SK-N-SH treated with all-trans-retinoic acid at 6 μM for 48 hours (cell line): ENCODE data around the gene PDIA3.

Source experiments
- ATAC-seq: fragments of 200-7000 bp; cut with Tn5 transposase; 3 replicates; pipeline ENCODE4 v1.9.1; 2020; ENCODE audit warnings: mild to moderate bottlenecking, moderate library complexity
- CREB5 ChIP-seq: fragments of 250-450 bp; sonication (Bioruptor Pico); IDR thresholded peaks from 2 replicates; pipeline ENCODE4 v1.5.1; 2020; ENCODE audit warnings: low read depth, mild to moderate bottlenecking, moderate library complexity
- CSDC2 ChIP-seq: fragments of 250-450 bp; sonication (Bioruptor Pico); IDR thresholded peaks from 2 replicates; pipeline ENCODE4 v1.5.0; 2020; ENCODE audit warnings: mild to moderate bottlenecking, moderate library complexity
- CSRNP3 ChIP-seq: fragments of 250-450 bp; sonication (Bioruptor Pico); IDR thresholded peaks from 2 replicates; pipeline ENCODE4 v1.5.1; 2021; ENCODE audit warnings: mild to moderate bottlenecking, moderate library complexity
- ESRRG ChIP-seq: fragments of 250-450 bp; sonication (Bioruptor Pico); IDR thresholded peaks from 2 replicates; pipeline ENCODE4 v1.6.1; 2021; ENCODE audit warnings: mild to moderate bottlenecking
- GLIS3 ChIP-seq: fragments of 250-450 bp; sonication (Bioruptor Pico); IDR thresholded peaks from 2 replicates; pipeline ENCODE4 v1.5.0; 2020; ENCODE audit warnings: mild to moderate bottlenecking, moderate library complexity
- ISL1 ChIP-seq: fragments of 250-450 bp; sonication (Bioruptor Pico); IDR thresholded peaks from 2 replicates; pipeline ENCODE4 v2.1.2; 2022; ENCODE audit warnings: mild to moderate bottlenecking, moderate library complexity
- OSR1 ChIP-seq: fragments of 250-450 bp; sonication (Bioruptor Pico); IDR thresholded peaks from 2 replicates; pipeline ENCODE4 v1.8.0; 2022; ENCODE audit warnings: moderate library complexity, mild to moderate bottlenecking, inconsistent platforms
- PATZ1 ChIP-seq: fragments of 250-450 bp; sonication (Bioruptor Pico); IDR thresholded peaks from 2 replicates; pipeline ENCODE4 v1.8.0; 2020; ENCODE audit warnings: mild to moderate bottlenecking, moderate library complexity, borderline replicate concordance
- RARB ChIP-seq: fragments of 250-450 bp; sonication (Bioruptor Pico); IDR thresholded peaks from 2 replicates; pipeline ENCODE4 v1.8.0; 2021; ENCODE audit warnings: mild to moderate bottlenecking, moderate library complexity
- SNAI2 ChIP-seq: fragments of 250-450 bp; sonication (Bioruptor Pico); IDR thresholded peaks from 2 replicates; pipeline ENCODE4 v1.5.0; 2020; ENCODE audit warnings: mild to moderate bottlenecking, moderate library complexity
- TCF4 ChIP-seq: fragments of 250-450 bp; sonication (Bioruptor Pico); IDR thresholded peaks from 2 replicates; pipeline ENCODE4 v1.8.0; 2021; ENCODE audit warnings: mild to moderate bottlenecking, moderate library complexity, borderline replicate concordance
- TOX ChIP-seq: fragments of 250-450 bp; sonication (Bioruptor Pico); IDR thresholded peaks from 2 replicates; pipeline ENCODE4 v1.8.0; 2021; ENCODE audit warnings: mild to moderate bottlenecking, moderate library complexity, borderline replicate concordance
- ZC3H10 ChIP-seq: fragments of 250-450 bp; sonication (Bioruptor Pico); IDR thresholded peaks from 2 replicates; pipeline ENCODE4 v1.5.1; 2021; ENCODE audit warnings: mild to moderate bottlenecking, moderate library complexity
- ZFP3 ChIP-seq: fragments of 250-450 bp; sonication (Bioruptor Pico); IDR thresholded peaks from 2 replicates; pipeline ENCODE4 v1.5.0; 2020; ENCODE audit warnings: mild to moderate bottlenecking, moderate library complexity
- ZFP30 ChIP-seq: fragments of 450-650 bp; formaldehyde crosslinking; IDR thresholded peaks from 2 replicates; pipeline ENCODE4 v1.5.0; 2022; ENCODE audit warnings: mild to moderate bottlenecking, moderate library complexity
- ZNF565 ChIP-seq: fragments of 450-650 bp; formaldehyde crosslinking; conservative IDR thresholded peaks from 2 replicates; pipeline ENCODE4 v1.5.0; 2020; ENCODE audit warnings: low read depth, mild to moderate bottlenecking, moderate library complexity
- ZNF70 ChIP-seq: fragments of 450-650 bp; formaldehyde crosslinking; IDR thresholded peaks from 2 replicates; pipeline ENCODE4 v1.5.0; 2020; ENCODE audit warnings: mild to moderate bottlenecking, moderate library complexity
- ZNF8 ChIP-seq: fragments of 450-650 bp; formaldehyde crosslinking; IDR thresholded peaks from 2 replicates; pipeline ENCODE4 v1.5.0; 2020; ENCODE audit warnings: mild to moderate bottlenecking, moderate library complexity
- TF ChIP-seq, protein P1 (sequence below): fragments of 250-450 bp; sonication (Bioruptor Pico); IDR thresholded peaks from 2 replicates; pipeline ENCODE4 v1.8.0; 2021; ENCODE audit warnings: low read depth, mild to moderate bottlenecking, moderate library complexity, borderline replicate concordance

Gene PDIA3

DNA sequence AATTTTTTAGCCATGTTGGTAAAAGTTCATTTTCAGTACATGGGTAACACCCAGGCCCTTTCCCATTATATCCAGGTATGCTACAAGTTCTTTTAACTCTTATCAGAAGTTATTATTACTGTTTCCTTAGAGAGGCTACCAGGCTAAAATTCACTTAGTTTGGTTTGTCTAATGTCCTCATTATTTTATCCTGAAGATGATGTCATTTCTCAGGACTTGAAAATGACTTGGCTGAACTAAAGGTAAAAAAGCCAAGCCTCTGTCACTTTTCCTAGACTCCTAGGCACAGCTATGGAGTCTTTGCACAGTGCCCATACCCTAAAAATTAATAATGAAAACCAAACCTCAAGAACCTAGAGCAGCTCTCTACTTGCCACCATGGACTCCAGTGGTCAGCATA is 26.4 kb downstream of the PDIA3 start:
- ATAC-seq, result no peak
- no peak for TF ChIP-seq TCF4 (CRISPR knock-in tag)
- TF ChIP-seq GLIS3 (CRISPR knock-in tag), result no peak
- TF ChIP-seq, protein P1, sequence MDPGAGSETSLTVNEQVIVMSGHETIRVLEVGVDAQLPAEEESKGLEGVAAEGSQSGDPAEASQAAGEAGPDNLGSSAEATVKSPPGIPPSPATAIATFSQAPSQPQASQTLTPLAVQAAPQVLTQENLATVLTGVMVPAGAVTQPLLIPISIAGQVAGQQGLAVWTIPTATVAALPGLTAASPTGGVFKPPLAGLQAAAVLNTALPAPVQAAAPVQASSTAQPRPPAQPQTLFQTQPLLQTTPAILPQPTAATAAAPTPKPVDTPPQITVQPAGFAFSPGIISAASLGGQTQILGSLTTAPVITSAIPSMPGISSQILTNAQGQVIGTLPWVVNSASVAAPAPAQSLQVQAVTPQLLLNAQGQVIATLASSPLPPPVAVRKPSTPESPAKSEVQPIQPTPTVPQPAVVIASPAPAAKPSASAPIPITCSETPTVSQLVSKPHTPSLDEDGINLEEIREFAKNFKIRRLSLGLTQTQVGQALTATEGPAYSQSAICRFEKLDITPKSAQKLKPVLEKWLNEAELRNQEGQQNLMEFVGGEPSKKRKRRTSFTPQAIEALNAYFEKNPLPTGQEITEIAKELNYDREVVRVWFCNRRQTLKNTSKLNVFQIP, result no peak
- TF ChIP-seq CSDC2, result no peak
- no peak for TF ChIP-seq ZFP3 (CRISPR knock-in tag)
- no peak for TF ChIP-seq RARB (CRISPR knock-in tag)
- no peak for TF ChIP-seq ZNF565 (CRISPR knock-in tag)
- TF ChIP-seq ISL1, result no peak
- no peak for TF ChIP-seq TOX (CRISPR knock-in tag)
- no peak for TF ChIP-seq OSR1 (CRISPR knock-in tag)
- no peak for TF ChIP-seq ZC3H10 (CRISPR knock-in tag)
- TF ChIP-seq CREB5 (CRISPR knock-in tag), result no peak
- TF ChIP-seq CSRNP3 (CRISPR knock-in tag), result no peak
- TF ChIP-seq ZNF8, result no peak
- TF ChIP-seq ZNF70 (CRISPR knock-in tag), result no peak

GRCh38 chr15:43774062-43774461 is 27.8 kb downstream of the PDIA3 start:
- TF ChIP-seq ZFP30 (CRISPR knock-in tag), result no peak
- ATAC-seq, result no peak

GRCh38 chr15:43775411-43775965 is 29.2 kb downstream of the PDIA3 start:
- TF ChIP-seq ZFP3 (CRISPR knock-in tag) (no peak), TCF4 (CRISPR knock-in tag) (no peak), ZNF8 (no peak), PATZ1 (CRISPR knock-in tag) (no peak), ESRRG (CRISPR knock-in tag) (no peak), CSRNP3 (CRISPR knock-in tag) (no peak), ZNF565 (CRISPR knock-in tag) (no peak), ZFP30 (CRISPR knock-in tag) (no peak), OSR1 (CRISPR knock-in tag) (no peak), SNAI2 (CRISPR knock-in tag) (no peak)
- peak; percentile 53 for ATAC-seq

- TF ChIP-seq PATZ1 (CRISPR knock-in tag), result no peak
- TF ChIP-seq CREB5 (CRISPR knock-in tag), result no peak
- ATAC-seq, result peak; percentile 2
Observed at GRCh38 chr15:43776101-43776717, 30.0 kb downstream of the PDIA3 start.
